ENCODE results near the gene SCAI.
"Not testable (repeated sequence)": the region's sequence is repeated elsewhere in the genome, so short reads cannot be mapped to it uniquely, and the experiment has no call there.

The SCAI gene

DNA sequence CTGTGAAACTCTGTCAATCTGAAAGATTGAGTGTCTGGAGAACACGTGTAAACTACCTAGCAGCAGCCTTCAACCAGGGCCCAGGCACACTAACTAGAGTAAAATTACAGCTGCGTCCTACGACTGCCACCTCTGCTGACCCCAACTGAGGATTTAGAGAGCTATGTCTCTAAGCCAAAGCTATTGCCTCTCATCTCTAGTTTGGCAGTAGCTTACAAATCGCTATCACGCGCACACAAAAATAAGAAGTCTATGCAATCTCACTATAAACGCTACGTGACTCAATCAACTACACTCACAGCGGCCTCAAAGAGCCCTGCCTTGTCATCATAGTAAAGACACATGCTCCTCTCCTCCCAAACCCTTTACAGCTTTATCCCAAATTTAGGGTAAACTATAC is 37.5 kb upstream of the SCAI start:
- TF ChIP-seq, protein P1, sequence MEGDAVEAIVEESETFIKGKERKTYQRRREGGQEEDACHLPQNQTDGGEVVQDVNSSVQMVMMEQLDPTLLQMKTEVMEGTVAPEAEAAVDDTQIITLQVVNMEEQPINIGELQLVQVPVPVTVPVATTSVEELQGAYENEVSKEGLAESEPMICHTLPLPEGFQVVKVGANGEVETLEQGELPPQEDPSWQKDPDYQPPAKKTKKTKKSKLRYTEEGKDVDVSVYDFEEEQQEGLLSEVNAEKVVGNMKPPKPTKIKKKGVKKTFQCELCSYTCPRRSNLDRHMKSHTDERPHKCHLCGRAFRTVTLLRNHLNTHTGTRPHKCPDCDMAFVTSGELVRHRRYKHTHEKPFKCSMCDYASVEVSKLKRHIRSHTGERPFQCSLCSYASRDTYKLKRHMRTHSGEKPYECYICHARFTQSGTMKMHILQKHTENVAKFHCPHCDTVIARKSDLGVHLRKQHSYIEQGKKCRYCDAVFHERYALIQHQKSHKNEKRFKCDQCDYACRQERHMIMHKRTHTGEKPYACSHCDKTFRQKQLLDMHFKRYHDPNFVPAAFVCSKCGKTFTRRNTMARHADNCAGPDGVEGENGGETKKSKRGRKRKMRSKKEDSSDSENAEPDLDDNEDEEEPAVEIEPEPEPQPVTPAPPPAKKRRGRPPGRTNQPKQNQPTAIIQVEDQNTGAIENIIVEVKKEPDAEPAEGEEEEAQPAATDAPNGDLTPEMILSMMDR (IDR thresholded peaks at IDR 0.05; ENCODE audit: low read depth, low read length, poor library complexity, severe bottlenecking) = no peak
- TF ChIP-seq EZH2phosphoT487 (IDR thresholded peaks at IDR 0.05; ENCODE audit: borderline replicate concordance, low read length) = no peak
- Histone ChIP-seq H3K27ac (ENCODE audit: low read depth, low read length) (no peak overlapping the region), H3K9me2 (replicated peaks; ENCODE audit: control insufficient read depth, low read length) (no peaks in the 10 kb centered on the region), H3K27me3 (ENCODE audit: control insufficient read depth, low read length) (no peaks in the 10 kb centered on the region), H3K4me1 (ENCODE audit: control insufficient read depth, low read length) (peaks cover 7% of the 10 kb centered on the region), H3K4me3 (ENCODE audit: low read length) (no peak overlapping the region), H3F3A (ENCODE audit: control insufficient read depth, insufficient read depth) (no peaks in the 10 kb centered on the region), H3K9me3 (ENCODE audit: control insufficient read depth, insufficient read depth, low read length) (no peaks in the 10 kb centered on the region), H3K79me2 (ENCODE audit: control insufficient read depth, low read length) (peaks cover 100% of the 10 kb centered on the region), H3K36me3 (ENCODE audit: control insufficient read depth, low read length) (peaks cover 8% of the 10 kb centered on the region), H4K20me1 (ENCODE audit: control insufficient read depth, insufficient read depth, low read depth, low read length) (peaks cover 8% of the 10 kb centered on the region), H3K4me2 (ENCODE audit: low read length) (no peak overlapping the region)

DNA sequence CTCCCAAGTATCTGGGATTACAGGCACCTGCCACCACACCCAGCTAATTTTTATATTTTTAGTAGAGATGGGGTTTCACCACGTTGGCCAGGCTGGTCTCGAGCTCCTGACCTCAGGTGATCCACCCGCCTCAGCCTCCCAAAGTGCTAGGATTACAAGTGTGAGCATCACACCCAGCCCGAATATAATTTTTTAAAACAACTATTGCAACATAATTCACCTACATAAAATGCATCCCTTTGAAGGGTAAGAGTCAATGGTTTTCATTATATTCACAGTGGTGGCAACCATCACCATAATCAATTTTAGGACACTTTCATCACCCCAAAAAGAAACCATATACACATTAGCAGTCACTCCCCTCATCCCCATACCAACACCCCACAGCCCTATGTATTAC is 36.4 kb upstream of the SCAI start:
- H3K4me1 ChIP-seq (ENCODE audit: control insufficient read depth, low read length); H4K20me1 ChIP-seq (ENCODE audit: control insufficient read depth, insufficient read depth, low read depth, low read length); H3K27me3 ChIP-seq (ENCODE audit: control insufficient read depth, low read length); H3K9me2 ChIP-seq (replicated peaks; ENCODE audit: control insufficient read depth, low read length); H3K27ac ChIP-seq (ENCODE audit: low read depth, low read length); H3F3A ChIP-seq (ENCODE audit: control insufficient read depth, insufficient read depth); H3K4me2 ChIP-seq (ENCODE audit: low read length); H3K36me3 ChIP-seq (ENCODE audit: control insufficient read depth, low read length); H3K4me3 ChIP-seq (ENCODE audit: low read length); H3K9me3 ChIP-seq (ENCODE audit: control insufficient read depth, insufficient read depth, low read length): not testable (repeated sequence)
- H3K79me2 ChIP-seq (ENCODE audit: control insufficient read depth, low read length) = peaks cover 100% of the 10 kb centered on the region

DNA sequence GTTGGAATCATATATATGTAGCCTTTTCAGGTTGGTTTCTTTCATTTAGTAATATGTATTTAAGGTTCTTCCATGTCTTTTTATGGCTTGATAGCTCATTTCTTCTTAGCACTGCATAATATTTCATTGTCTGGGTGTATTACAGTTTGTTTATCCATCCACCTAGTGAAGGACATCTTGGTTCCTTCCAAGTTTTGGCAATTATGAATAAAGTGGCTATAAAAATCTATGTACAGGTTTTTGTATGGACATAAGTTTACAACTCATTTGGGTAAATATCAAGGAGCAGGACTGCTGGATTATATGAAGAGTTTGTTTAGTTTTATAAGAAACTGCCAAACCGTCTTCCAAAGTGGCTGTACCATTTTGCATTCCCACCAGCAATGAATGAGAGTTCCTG is 34.6 kb upstream of the SCAI start:
- peaks cover 100% of the 10 kb centered on the region for H3K79me2 ChIP-seq (ENCODE audit: control insufficient read depth, low read length)
- no peaks in the 10 kb centered on the region for H3K9me3 ChIP-seq (ENCODE audit: control insufficient read depth, insufficient read depth, low read length)
- H4K20me1 ChIP-seq (ENCODE audit: control insufficient read depth, insufficient read depth, low read depth, low read length) = peaks cover 5% of the 10 kb centered on the region; the same call in 1 of the 2 replicates
- no peaks in the 10 kb centered on the region for H3F3A ChIP-seq (ENCODE audit: control insufficient read depth, insufficient read depth)
- peaks cover 5% of the 10 kb centered on the region for H3K36me3 ChIP-seq (ENCODE audit: control insufficient read depth, low read length)
- no peak overlapping the region for H3K27ac ChIP-seq (ENCODE audit: low read depth, low read length)
- no peak for TF ChIP-seq EZH2phosphoT487 (IDR thresholded peaks at IDR 0.05; ENCODE audit: borderline replicate concordance, low read length)
- TF ChIP-seq, protein P1 (IDR thresholded peaks at IDR 0.05; ENCODE audit: low read depth, low read length, poor library complexity, severe bottlenecking) = no peak
- no peak overlapping the region for H3K4me3 ChIP-seq (ENCODE audit: low read length)
- H3K4me2 ChIP-seq (ENCODE audit: low read length) = no peak overlapping the region
- no peaks in the 10 kb centered on the region for H3K9me2 ChIP-seq (replicated peaks; ENCODE audit: control insufficient read depth, low read length)
- H3K27me3 ChIP-seq (ENCODE audit: control insufficient read depth, low read length) = no peaks in the 10 kb centered on the region
- H3K4me1 ChIP-seq (ENCODE audit: control insufficient read depth, low read length) = peaks cover 7% of the 10 kb centered on the region

DNA sequence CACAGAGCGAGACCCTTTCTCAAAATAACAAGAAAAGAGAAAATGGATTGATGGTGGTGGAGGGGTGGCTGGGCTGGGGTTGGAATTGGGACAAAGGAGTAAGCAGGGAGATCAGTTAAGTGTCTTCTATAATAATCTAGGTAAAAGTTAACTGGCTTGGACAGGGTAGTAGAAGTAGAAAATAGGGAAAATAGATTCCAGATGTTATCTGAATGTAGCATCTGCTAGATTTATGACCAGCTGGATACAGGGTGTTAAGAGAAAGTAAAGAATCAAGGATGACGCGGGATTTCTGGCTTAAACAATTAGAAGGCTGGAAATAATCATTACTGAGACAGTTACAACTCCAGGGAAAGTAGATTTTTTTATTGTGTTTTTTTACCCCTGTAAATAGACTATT is 33.3 kb upstream of the SCAI start:
- TF ChIP-seq EZH2phosphoT487 (IDR thresholded peaks at IDR 0.05; ENCODE audit: borderline replicate concordance, low read length) = no peak
- TF ChIP-seq, protein P1 (IDR thresholded peaks at IDR 0.05; ENCODE audit: low read depth, low read length, poor library complexity, severe bottlenecking) = no peak
- Histone ChIP-seq H3K27ac (ENCODE audit: low read depth, low read length) (no peak overlapping the region), H3K4me3 (ENCODE audit: low read length) (no peak overlapping the region)

More for the DNA sequence above, 33.3 kb upstream of the SCAI start:
- Histone ChIP-seq H3K4me2 (ENCODE audit: low read length) (no peak overlapping the region), H4K20me1 (ENCODE audit: control insufficient read depth, insufficient read depth, low read depth, low read length) (no peaks in the 10 kb centered on the region), H3K27me3 (ENCODE audit: control insufficient read depth, low read length) (no peaks in the 10 kb centered on the region), H3K36me3 (ENCODE audit: control insufficient read depth, low read length) (0 out of 2 replicates have a peak, but pooled peaks cover 2% of the 10 kb centered on the region), H3K4me1 (ENCODE audit: control insufficient read depth, low read length) (peaks cover 6% of the 10 kb centered on the region; the same call in 1 of the 2 replicates), H3K9me3 (ENCODE audit: control insufficient read depth, insufficient read depth, low read length) (no peaks in the 10 kb centered on the region), H3K9me2 (replicated peaks; ENCODE audit: control insufficient read depth, low read length) (no peaks in the 10 kb centered on the region), H3K79me2 (ENCODE audit: control insufficient read depth, low read length) (peaks cover 100% of the 10 kb centered on the region), H3F3A (ENCODE audit: control insufficient read depth, insufficient read depth) (no peaks in the 10 kb centered on the region)
